ENCODE results near the gene CHST10.

Gene CHST10

GRCh38 chr2:100429726-100430125, 12.3 kb upstream of the CHST10 start:
- Histone ChIP-seq H3K27ac (ENCODE audit: low read length, poor library complexity, severe bottlenecking) (no peak overlapping the region), H3K27me3 (ENCODE audit: control insufficient read depth in 1 of 2, insufficient read depth in 1 of 2, low read length in 2 of 2) (peaks cover 11 to 15% of the 10 kb centered on the region in 2 experiments), H4K91ac (ENCODE audit: low read length) (no peak overlapping the region), H3K79me1 (replicated peaks; ENCODE audit: low read length, poor library complexity, severe bottlenecking) (no peaks in the 10 kb centered on the region), H2AK5ac (ENCODE audit: low read length, severe bottlenecking) (no peak overlapping the region), H3K18ac (ENCODE audit: low read depth in 1 of 2, low read length in 2 of 2) (no peak overlapping the region), H3K4me3 (ENCODE audit: insufficient read depth in 1 of 2, low read depth in 1 of 2, low read length in 2 of 2) (no peak overlapping the region), H2AFZ (ENCODE audit: low read depth, low read length) (no peak overlapping the region), H3K36me3 (ENCODE audit: control insufficient read depth in 1 of 2, insufficient read depth in 2 of 2, low read depth in 1 of 2, low read length in 2 of 2) (no peaks in the 10 kb centered on the region), H3K4ac (ENCODE audit: low read depth in 1 of 2, low read length in 2 of 2) (no peak overlapping the region), H3K9me3 (ENCODE audit: control insufficient read depth, low read length) (peaks cover 6% of the 10 kb centered on the region), H3K4me2 (ENCODE audit: low read length, poor library complexity, severe bottlenecking) (no peak overlapping the region), H3K9ac (ENCODE audit: low read length) (no peak overlapping the region), H3K14ac (ENCODE audit: low read length in 2 of 2) (no peak overlapping the region), H2BK12ac (ENCODE audit: low read length in 2 of 2) (no peak overlapping the region), H2BK120ac (ENCODE audit: low read depth, low read length) (no peak overlapping the region), H2BK15ac (ENCODE audit: low read depth, poor library complexity, severe bottlenecking) (no peak overlapping the region), H4K8ac (ENCODE audit: low read length) (no peak overlapping the region), H3K4me1 (ENCODE audit: control insufficient read depth, insufficient read depth, low read depth, low read length) (no peaks in the 10 kb centered on the region), H3K23ac (ENCODE audit: low read length in 2 of 2) (no peak overlapping the region), H2BK5ac (ENCODE audit: low read depth, low read length, poor library complexity, severe bottlenecking) (no peak overlapping the region)
- WGBS = 85% methylated on average over 1 of the region's 1 CpG
- no peak for DNase-seq

- Histone ChIP-seq H3K14ac (ENCODE audit: low read length in 2 of 2) (no peak overlapping the region), H3K9me3 (ENCODE audit: control insufficient read depth, low read length) (peaks cover 6% of the 10 kb centered on the region), H3K79me1 (replicated peaks; ENCODE audit: low read length, poor library complexity, severe bottlenecking) (no peaks in the 10 kb centered on the region), H3K27ac (ENCODE audit: low read length, poor library complexity, severe bottlenecking) (no peak overlapping the region), H3K4me1 (ENCODE audit: control insufficient read depth, insufficient read depth, low read depth, low read length) (no peaks in the 10 kb centered on the region), H2BK5ac (ENCODE audit: low read depth, low read length, poor library complexity, severe bottlenecking) (no peak overlapping the region), H3K18ac (ENCODE audit: low read depth in 1 of 2, low read length in 2 of 2) (no peak overlapping the region), H3K4ac (ENCODE audit: low read depth in 1 of 2, low read length in 2 of 2) (no peak overlapping the region), H2AFZ (ENCODE audit: low read depth, low read length) (no peak overlapping the region), H4K8ac (ENCODE audit: low read length) (no peak overlapping the region), H4K91ac (ENCODE audit: low read length) (no peak overlapping the region), H3K4me2 (ENCODE audit: low read length, poor library complexity, severe bottlenecking) (no peak overlapping the region), H3K36me3 (ENCODE audit: control insufficient read depth in 1 of 2, insufficient read depth in 2 of 2, low read depth in 1 of 2, low read length in 2 of 2) (no peaks in the 10 kb centered on the region), H3K23ac (ENCODE audit: low read length in 2 of 2) (no peak overlapping the region), H2BK12ac (ENCODE audit: low read length in 2 of 2) (no peak overlapping the region), H2AK5ac (ENCODE audit: low read length, severe bottlenecking) (no peak overlapping the region), H3K9ac (ENCODE audit: low read length) (no peak overlapping the region), H2BK120ac (ENCODE audit: low read depth, low read length) (no peak overlapping the region), H2BK15ac (ENCODE audit: low read depth, poor library complexity, severe bottlenecking) (no peak overlapping the region), H3K4me3 (ENCODE audit: insufficient read depth in 1 of 2, low read depth in 1 of 2, low read length in 2 of 2) (no peak overlapping the region), H3K27me3 (ENCODE audit: control insufficient read depth in 1 of 2, insufficient read depth in 1 of 2, low read length in 2 of 2) (peaks cover 11 to 12% of the 10 kb centered on the region in 2 experiments)
- 50% methylated on average over 9 of the region's 11 CpGs for WGBS
- peak; percentile 45 for DNase-seq
Measured at GRCh38 chr2:100427627-100428258, 10.3 kb upstream of the CHST10 start.

- Histone ChIP-seq H4K8ac (ENCODE audit: low read length) (no peak overlapping the region), H3K14ac (ENCODE audit: low read length in 2 of 2) (no peak overlapping the region), H4K91ac (ENCODE audit: low read length) (peak overlapping the region; percentile 39), H2BK15ac (ENCODE audit: low read depth, poor library complexity, severe bottlenecking) (no peak overlapping the region), H3K79me1 (replicated peaks; ENCODE audit: low read length, poor library complexity, severe bottlenecking) (no peaks in the 10 kb centered on the region), H2AK5ac (ENCODE audit: low read length, severe bottlenecking) (no peak overlapping the region), H3K9ac (ENCODE audit: low read length) (no peak overlapping the region), H3K18ac (ENCODE audit: low read depth in 1 of 2, low read length in 2 of 2) (no peak overlapping the region), H3K36me3 (ENCODE audit: control insufficient read depth in 1 of 2, insufficient read depth in 2 of 2, low read depth in 1 of 2, low read length in 2 of 2) (no peaks in the 10 kb centered on the region), H3K27me3 (ENCODE audit: control insufficient read depth in 1 of 2, insufficient read depth in 1 of 2, low read length in 2 of 2) (peaks cover 11 to 12% of the 10 kb centered on the region in 2 experiments), H3K4me1 (ENCODE audit: control insufficient read depth, insufficient read depth, low read depth, low read length) (no peaks in the 10 kb centered on the region), H2BK120ac (ENCODE audit: low read depth, low read length) (no peak overlapping the region), H3K4me2 (ENCODE audit: low read length, poor library complexity, severe bottlenecking) (no peak overlapping the region), H3K9me3 (ENCODE audit: control insufficient read depth, low read length) (peaks cover 6% of the 10 kb centered on the region), H3K4ac (ENCODE audit: low read depth in 1 of 2, low read length in 2 of 2) (no peak overlapping the region), H3K27ac (ENCODE audit: low read length, poor library complexity, severe bottlenecking) (no peak overlapping the region), H2BK12ac (ENCODE audit: low read length in 2 of 2) (no peak overlapping the region), H2BK5ac (ENCODE audit: low read depth, low read length, poor library complexity, severe bottlenecking) (no peak overlapping the region), H3K4me3 (ENCODE audit: insufficient read depth in 1 of 2, low read depth in 1 of 2, low read length in 2 of 2) (no peak overlapping the region), H3K23ac (ENCODE audit: low read length in 2 of 2) (no peak overlapping the region), H2AFZ (ENCODE audit: low read depth, low read length) (no peak overlapping the region)
- 90% methylated on average over 12 of the region's 12 CpGs for WGBS
- no peak for DNase-seq
Measured at GRCh38 chr2:100427111-100427510, 9.6 kb upstream of the CHST10 start.

- Histone ChIP-seq H2BK15ac (ENCODE audit: low read depth, poor library complexity, severe bottlenecking) (no peak overlapping the region), H3K18ac (ENCODE audit: low read depth in 1 of 2, low read length in 2 of 2) (no peak overlapping the region), H3K9me3 (ENCODE audit: control insufficient read depth, low read length) (peaks cover 6% of the 10 kb centered on the region), H4K91ac (ENCODE audit: low read length) (peak overlapping the region; percentile 34), H2BK5ac (ENCODE audit: low read depth, low read length, poor library complexity, severe bottlenecking) (no peak overlapping the region), H3K4ac (ENCODE audit: low read depth in 1 of 2, low read length in 2 of 2) (no peak overlapping the region), H2AK5ac (ENCODE audit: low read length, severe bottlenecking) (no peak overlapping the region), H3K23ac (ENCODE audit: low read length in 2 of 2) (no peak overlapping the region), H3K4me1 (ENCODE audit: control insufficient read depth, insufficient read depth, low read depth, low read length) (no peaks in the 10 kb centered on the region), H2BK120ac (ENCODE audit: low read depth, low read length) (no peak overlapping the region), H3K14ac (ENCODE audit: low read length in 2 of 2) (no peak overlapping the region), H3K9ac (ENCODE audit: low read length) (no peak overlapping the region), H3K4me3 (ENCODE audit: insufficient read depth in 1 of 2, low read depth in 1 of 2, low read length in 2 of 2) (no peak overlapping the region), H3K4me2 (ENCODE audit: low read length, poor library complexity, severe bottlenecking) (no peak overlapping the region), H3K79me1 (replicated peaks; ENCODE audit: low read length, poor library complexity, severe bottlenecking) (no peaks in the 10 kb centered on the region), H3K36me3 (ENCODE audit: control insufficient read depth in 1 of 2, insufficient read depth in 2 of 2, low read depth in 1 of 2, low read length in 2 of 2) (no peaks in the 10 kb centered on the region), H4K8ac (ENCODE audit: low read length) (no peak overlapping the region), H3K27me3 (ENCODE audit: control insufficient read depth in 1 of 2, insufficient read depth in 1 of 2, low read length in 2 of 2) (peaks cover 9 to 12% of the 10 kb centered on the region in 2 experiments), H2BK12ac (ENCODE audit: low read length in 2 of 2) (no peak overlapping the region), H2AFZ (ENCODE audit: low read depth, low read length) (no peak overlapping the region), H3K27ac (ENCODE audit: low read length, poor library complexity, severe bottlenecking) (no peak overlapping the region)
- WGBS = 89% methylated on average over 18 of the region's 18 CpGs
- no peak for DNase-seq
Measured at GRCh38 chr2:100426384-100426720, 8.9 kb upstream of the CHST10 start.

Data from mesenchymal stem cell (in vitro differentiated cells and primary cell).